Measurements from ENCODE around the gene MRPL4.

The MRPL4 gene

GRCh38 chr19:10220695-10221094, 31.3 kb upstream of the MRPL4 start:
- Histone ChIP-seq H3K9me3 (no peaks in the 10 kb centered on the region), H3K27me3 (no peaks in the 10 kb centered on the region), H3K4me3 (ENCODE audit: low read depth, low read length) (no peak overlapping the region), H3K36me3 (no peaks in the 10 kb centered on the region), H3K4me1 (no peaks in the 10 kb centered on the region)
- DNase-seq: no peak
- TF ChIP-seq CTCF (IDR thresholded peaks at IDR 0.05; ENCODE audit: low read depth, low read length): no peak

- H3K27me3 ChIP-seq: no peaks in the 10 kb centered on the region
- TF ChIP-seq CTCF (IDR thresholded peaks at IDR 0.05; ENCODE audit: low read depth, low read length): no peak
- no peaks in the 10 kb centered on the region for H3K36me3 ChIP-seq
- H3K4me1 ChIP-seq: no peaks in the 10 kb centered on the region
- H3K9me3 ChIP-seq: no peaks in the 10 kb centered on the region
- no peak for DNase-seq
- H3K4me3 ChIP-seq (ENCODE audit: low read depth, low read length): no peak overlapping the region
These were observed 29.7 kb upstream of the MRPL4 start for GRCh38 chr19:10222201-10222890.

GRCh38 chr19:10223488-10224213, 28.4 kb upstream of the MRPL4 start:
- no peaks in the 10 kb centered on the region for H3K36me3 ChIP-seq
- H3K9me3 ChIP-seq: no peaks in the 10 kb centered on the region
- H3K4me3 ChIP-seq (ENCODE audit: low read depth, low read length): no peak overlapping the region
- no peak for TF ChIP-seq CTCF (IDR thresholded peaks at IDR 0.05; ENCODE audit: low read depth, low read length)
- DNase-seq: no peak
- no peaks in the 10 kb centered on the region for H3K4me1 ChIP-seq
- H3K27me3 ChIP-seq: no peaks in the 10 kb centered on the region

GRCh38 chr19:10224337-10224736, 27.7 kb upstream of the MRPL4 start:
- DNase-seq: no peak
- no peaks in the 10 kb centered on the region for H3K9me3 ChIP-seq
- TF ChIP-seq CTCF (IDR thresholded peaks at IDR 0.05; ENCODE audit: low read depth, low read length): no peak
- no peak overlapping the region for H3K4me3 ChIP-seq (ENCODE audit: low read depth, low read length)
- no peaks in the 10 kb centered on the region for H3K4me1 ChIP-seq
- no peaks in the 10 kb centered on the region for H3K27me3 ChIP-seq
- H3K36me3 ChIP-seq: no peaks in the 10 kb centered on the region

- Histone ChIP-seq H3K36me3 (no peaks in the 10 kb centered on the region), H3K4me1 (no peaks in the 10 kb centered on the region), H3K9me3 (no peaks in the 10 kb centered on the region), H3K27me3 (no peaks in the 10 kb centered on the region), H3K4me3 (ENCODE audit: low read depth, low read length) (no peak overlapping the region)
- DNase-seq: no peak
- no peak for TF ChIP-seq CTCF (IDR thresholded peaks at IDR 0.05; ENCODE audit: low read depth, low read length)
These were observed 26.0 kb upstream of the MRPL4 start for GRCh38 chr19:10226021-10226375.

GRCh38 chr19:10226376-10227025, 25.5 kb upstream of the MRPL4 start:
- Histone ChIP-seq H3K9me3 (no peaks in the 10 kb centered on the region), H3K36me3 (no peaks in the 10 kb centered on the region), H3K4me1 (no peaks in the 10 kb centered on the region), H3K27me3 (no peaks in the 10 kb centered on the region), H3K4me3 (ENCODE audit: low read depth, low read length) (no peak overlapping the region)
- no peak for TF ChIP-seq CTCF (IDR thresholded peaks at IDR 0.05; ENCODE audit: low read depth, low read length)
- DNase-seq: no peak

All from BE2C (cell line).